HL-60 (cell line): Measurements from ENCODE around the gene EIF4G2.

Experiments used
- CTCF ChIP-seq: IDR thresholded peaks from one replicate; pipeline ENCODE4 v1.5.1; 2011; ENCODE audit warnings: low read length, control low read depth, inconsistent platforms; ENCODE audit not compliant: insufficient read depth
- POLR2AphosphoS5 ChIP-seq: IDR thresholded peaks from 2 replicates; pipeline ENCODE4 v1.6.1; 2012; ENCODE audit warnings: low read depth
- REST ChIP-seq: IDR thresholded peaks from 2 replicates; pipeline ENCODE4 v1.6.1; 2012; ENCODE audit warnings: low read depth; ENCODE audit not compliant: insufficient replicate concordance

- TF ChIP-seq CTCF, result no peak
- no peak for TF ChIP-seq REST
- TF ChIP-seq POLR2AphosphoS5, result no peak; the same call in 1 of the 2 replicates
Measured at GRCh38 chr11:10797531-10797930, 11.2 kb downstream of the EIF4G2 start.
